ENCODE measurements around the gene JMY.

Gene JMY

DNA sequence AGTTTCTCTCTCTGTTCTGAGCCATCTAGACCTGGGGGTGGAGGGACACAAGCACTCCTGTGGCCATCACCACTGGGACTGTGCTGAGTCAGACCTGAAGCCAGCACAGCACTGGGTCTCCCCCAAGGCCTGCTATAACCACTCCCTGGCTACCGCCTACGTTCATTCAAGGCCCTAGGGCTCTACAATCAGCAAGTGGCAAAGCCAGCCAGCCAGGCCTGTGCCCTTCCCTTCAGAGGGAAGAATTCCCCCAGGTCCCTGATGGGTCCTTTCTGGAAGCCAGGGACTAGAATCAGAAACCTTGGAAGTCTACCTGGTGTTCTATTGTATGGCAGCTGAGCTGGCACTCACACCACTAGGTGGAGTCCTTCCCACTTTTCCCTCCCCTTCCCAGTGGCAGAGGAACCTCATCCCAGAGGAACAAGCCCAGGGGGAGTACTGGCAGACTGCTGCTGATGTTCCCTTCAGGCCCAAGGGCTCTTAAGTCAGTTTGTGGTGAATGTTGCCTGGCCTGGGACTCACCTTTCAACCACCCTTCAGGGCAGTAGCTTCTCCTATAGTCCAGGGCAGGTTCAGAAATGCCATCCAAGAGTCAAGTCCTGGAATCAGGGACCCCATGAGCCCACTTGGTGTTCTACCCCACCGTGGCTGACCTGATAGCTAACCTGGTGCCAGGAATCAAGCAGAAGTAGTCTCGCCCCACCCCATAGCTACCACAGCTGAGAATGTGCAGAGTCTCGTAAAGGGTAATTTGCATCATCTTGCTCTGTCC, 20.0 kb downstream of the JMY start:
- intact Hi-C loops (cut with DNase I; ENCODE audit: low total_unique reads) = no loop called here
- DNase-seq = no peak
- H3K27ac ChIP-seq = no peak overlapping the region
- H3K4me1 ChIP-seq = peaks cover 0 to 17% (median 2%) of the 10 kb centered on the region in 4 donors
- TF ChIP-seq, protein P1, sequence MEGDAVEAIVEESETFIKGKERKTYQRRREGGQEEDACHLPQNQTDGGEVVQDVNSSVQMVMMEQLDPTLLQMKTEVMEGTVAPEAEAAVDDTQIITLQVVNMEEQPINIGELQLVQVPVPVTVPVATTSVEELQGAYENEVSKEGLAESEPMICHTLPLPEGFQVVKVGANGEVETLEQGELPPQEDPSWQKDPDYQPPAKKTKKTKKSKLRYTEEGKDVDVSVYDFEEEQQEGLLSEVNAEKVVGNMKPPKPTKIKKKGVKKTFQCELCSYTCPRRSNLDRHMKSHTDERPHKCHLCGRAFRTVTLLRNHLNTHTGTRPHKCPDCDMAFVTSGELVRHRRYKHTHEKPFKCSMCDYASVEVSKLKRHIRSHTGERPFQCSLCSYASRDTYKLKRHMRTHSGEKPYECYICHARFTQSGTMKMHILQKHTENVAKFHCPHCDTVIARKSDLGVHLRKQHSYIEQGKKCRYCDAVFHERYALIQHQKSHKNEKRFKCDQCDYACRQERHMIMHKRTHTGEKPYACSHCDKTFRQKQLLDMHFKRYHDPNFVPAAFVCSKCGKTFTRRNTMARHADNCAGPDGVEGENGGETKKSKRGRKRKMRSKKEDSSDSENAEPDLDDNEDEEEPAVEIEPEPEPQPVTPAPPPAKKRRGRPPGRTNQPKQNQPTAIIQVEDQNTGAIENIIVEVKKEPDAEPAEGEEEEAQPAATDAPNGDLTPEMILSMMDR (IDR thresholded peaks at IDR 0.05) = no peak
- H3K27me3 ChIP-seq = no peaks in the 10 kb centered on the region
- H3K9me3 ChIP-seq = no peaks in the 10 kb centered on the region
- peaks cover 0 to 4% (median 0%) of the 10 kb centered on the region in 3 donors for H3K36me3 ChIP-seq
- H3K4me3 ChIP-seq = no peak overlapping the region

DNA sequence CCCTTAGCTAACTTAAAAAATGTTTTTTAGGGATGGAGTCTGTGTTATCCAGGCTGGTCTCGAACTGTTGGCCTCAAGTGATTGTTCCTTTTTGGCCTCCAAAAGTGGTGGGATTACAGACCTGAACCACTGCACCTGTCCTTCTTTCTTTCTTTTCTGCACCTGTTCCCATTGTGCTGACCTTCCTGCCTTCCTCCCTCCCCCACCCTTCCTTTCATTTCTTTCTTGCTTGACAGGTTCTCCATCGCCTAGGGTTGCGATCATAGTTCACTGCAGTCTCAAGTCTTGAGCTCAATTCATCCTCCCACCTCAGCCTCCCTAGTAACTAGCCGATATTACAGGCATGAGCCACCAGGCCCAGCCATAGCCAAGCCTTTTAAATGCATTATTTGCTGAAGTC, 20.6 kb downstream of the JMY start:
- DNase-seq = no peak
- peaks cover 0 to 4% (median 0%) of the 10 kb centered on the region in 3 donors for H3K36me3 ChIP-seq
- no peaks in the 10 kb centered on the region for H3K27me3 ChIP-seq
- TF ChIP-seq, protein P1 (IDR thresholded peaks at IDR 0.05) = no peak
- no peaks in the 10 kb centered on the region for H3K9me3 ChIP-seq
- H3K27ac ChIP-seq = no peak overlapping the region
- H3K4me3 ChIP-seq = no peak overlapping the region
- peaks cover 0 to 17% (median 2%) of the 10 kb centered on the region in 4 donors for H3K4me1 ChIP-seq
- intact Hi-C loops (cut with DNase I; ENCODE audit: low total_unique reads) = no loop called here

DNA sequence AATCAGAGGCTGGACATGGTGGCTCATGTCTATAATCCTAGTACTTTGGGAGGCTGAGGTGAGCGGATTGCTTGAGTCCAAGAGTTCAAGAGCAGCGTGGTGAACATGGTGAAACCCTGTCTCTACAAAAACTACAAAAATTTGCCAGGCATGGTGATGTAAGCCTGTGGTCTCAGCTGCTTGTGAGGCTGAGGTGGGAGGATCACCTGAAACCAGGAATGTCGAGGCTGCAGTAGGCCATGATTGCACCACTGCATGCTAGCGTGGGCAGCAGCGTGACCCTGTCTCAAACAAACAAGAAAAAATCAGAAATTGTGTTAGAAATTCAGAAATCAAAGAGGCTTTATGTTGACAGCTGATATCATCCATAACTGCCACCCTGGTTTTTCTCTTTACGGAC, 21.4 kb downstream of the JMY start:
- TF ChIP-seq, protein P1 (IDR thresholded peaks at IDR 0.05) = no peak
- Histone ChIP-seq H3K4me3 (no peak overlapping the region), H3K9me3 (no peaks in the 10 kb centered on the region), H3K27me3 (no peaks in the 10 kb centered on the region), H3K36me3 (peaks cover 0 to 4% (median 0%) of the 10 kb centered on the region in 3 donors), H3K27ac (no peak overlapping the region), H3K4me1 (peaks cover 0 to 17% (median 2%) of the 10 kb centered on the region in 4 donors)
- DNase-seq = no peak
- intact Hi-C loops (cut with DNase I; ENCODE audit: low total_unique reads) = no loop called here

DNA sequence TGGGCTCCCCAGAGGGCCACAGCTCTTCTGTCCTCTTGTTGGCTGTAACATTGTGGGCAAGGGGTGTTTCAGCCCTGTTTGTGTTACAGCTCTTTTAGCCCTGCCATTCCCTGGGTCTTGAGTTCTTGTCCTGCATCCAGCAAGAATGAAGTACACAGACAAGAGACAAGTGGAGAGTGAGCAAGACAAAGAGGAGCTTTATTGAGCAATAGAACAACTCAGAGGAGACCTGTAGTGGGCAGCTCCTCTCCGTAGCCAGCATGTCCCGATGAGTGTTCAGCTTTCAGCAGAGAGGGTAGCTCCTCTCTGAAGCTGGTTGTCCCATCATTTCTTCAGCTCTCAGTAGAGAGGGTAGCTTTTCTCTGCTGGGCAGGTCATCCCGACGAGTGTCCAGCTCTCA, 22.9 kb downstream of the JMY start:
- Histone ChIP-seq H3K36me3 (peaks cover 0 to 7% (median 0%) of the 10 kb centered on the region in 3 donors), H3K27me3 (no peaks in the 10 kb centered on the region), H3K9me3 (no peaks in the 10 kb centered on the region), H3K4me3 (no peak overlapping the region), H3K27ac (no peak overlapping the region), H3K4me1 (peaks cover 0 to 17% (median 2%) of the 10 kb centered on the region in 4 donors)
- TF ChIP-seq, protein P1 (IDR thresholded peaks at IDR 0.05) = no peak
- intact Hi-C loops (cut with DNase I; ENCODE audit: low total_unique reads) = no loop called here
- DNase-seq = no peak

DNA sequence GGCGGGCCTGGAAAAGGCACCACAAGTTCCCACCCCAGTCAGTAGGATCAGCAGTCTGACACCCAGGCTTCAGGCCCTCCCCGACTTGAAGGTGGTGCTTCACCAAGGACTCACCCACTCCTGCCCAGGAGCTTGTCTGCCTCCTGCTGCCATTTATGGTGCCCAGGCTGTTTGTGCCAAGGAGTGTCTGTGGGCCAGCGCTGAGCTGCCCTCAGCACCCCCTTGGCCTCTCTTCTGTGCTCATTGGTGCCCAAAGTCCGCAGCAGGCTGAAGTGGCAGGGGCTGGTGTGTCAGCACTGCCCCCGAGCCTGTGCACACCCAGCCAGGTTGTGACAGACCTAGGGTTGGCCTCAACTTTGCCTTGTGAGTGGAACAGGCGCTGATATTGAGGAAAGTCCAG, 23.5 kb downstream of the JMY start:
- H3K4me3 ChIP-seq = no peak overlapping the region
- peaks cover 0 to 17% (median 2%) of the 10 kb centered on the region in 4 donors for H3K4me1 ChIP-seq
- intact Hi-C loops (cut with DNase I; ENCODE audit: low total_unique reads) = no loop called here
- H3K27ac ChIP-seq = no peak overlapping the region
- no peaks in the 10 kb centered on the region for H3K9me3 ChIP-seq
- no peak for DNase-seq
- peaks cover 0 to 10% (median 0%) of the 10 kb centered on the region in 3 donors for H3K36me3 ChIP-seq
- TF ChIP-seq, protein P1 (IDR thresholded peaks at IDR 0.05) = no peak
- H3K27me3 ChIP-seq = no peaks in the 10 kb centered on the region

Measured in tibial artery (tissue), 4 donors.